GM12874 (cell line): Measurements from ENCODE around the gene NAV2.

Source experiments
- CTCF ChIP-seq: IDR thresholded peaks from 2 replicates; pipeline ENCODE4 v1.5.1; 2011; ENCODE audit warnings: low read depth, mild to moderate bottlenecking, control low read depth, low read length, moderate library complexity; ENCODE audit not compliant: insufficient read depth

NAV2 gene

GRCh38 chr11:19827399-19828135, 114.9 kb downstream of the NAV2 start:
- TF ChIP-seq CTCF: no peak

- no peak for TF ChIP-seq CTCF
These were observed 115.9 kb downstream of the NAV2 start for GRCh38 chr11:19828382-19829108.

- no peak for TF ChIP-seq CTCF
These were observed 116.6 kb downstream of the NAV2 start for GRCh38 chr11:19829109-19829837.

DNA sequence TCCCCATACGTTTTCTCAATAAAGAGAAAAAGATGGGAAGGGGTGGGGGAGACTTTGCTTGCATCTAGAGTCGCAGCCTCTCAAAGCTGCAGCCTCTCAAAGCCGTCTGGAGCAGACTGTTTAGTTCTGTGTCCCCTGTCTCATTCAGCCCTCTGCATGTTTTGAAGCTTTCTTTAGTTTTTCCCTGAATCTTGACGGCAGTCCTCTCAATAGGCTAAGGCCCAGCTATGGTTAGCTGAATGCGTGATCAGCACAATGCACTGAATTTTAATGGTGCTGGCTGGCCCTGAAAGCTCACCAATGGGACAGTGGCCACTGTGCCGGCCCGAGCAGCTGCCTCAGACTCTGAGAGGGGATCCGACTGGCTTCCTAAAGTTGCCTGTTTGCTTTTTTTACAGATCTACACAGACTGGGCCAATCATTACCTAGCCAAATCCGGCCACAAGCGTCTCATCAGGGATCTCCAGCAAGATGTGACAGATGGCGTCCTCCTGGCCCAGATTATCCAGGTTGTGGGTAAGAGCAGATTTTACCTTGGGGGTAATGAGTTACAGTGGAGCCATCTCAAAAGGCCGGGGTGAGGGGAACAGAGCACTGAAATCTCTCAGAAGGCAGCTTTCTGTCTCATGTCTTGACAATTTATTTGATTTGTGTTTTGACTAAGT, 119.6 kb downstream of the NAV2 start:
- no peak for TF ChIP-seq CTCF

GRCh38 chr11:19832901-19833300, 120.3 kb downstream of the NAV2 start:
- no peak for TF ChIP-seq CTCF

DNA sequence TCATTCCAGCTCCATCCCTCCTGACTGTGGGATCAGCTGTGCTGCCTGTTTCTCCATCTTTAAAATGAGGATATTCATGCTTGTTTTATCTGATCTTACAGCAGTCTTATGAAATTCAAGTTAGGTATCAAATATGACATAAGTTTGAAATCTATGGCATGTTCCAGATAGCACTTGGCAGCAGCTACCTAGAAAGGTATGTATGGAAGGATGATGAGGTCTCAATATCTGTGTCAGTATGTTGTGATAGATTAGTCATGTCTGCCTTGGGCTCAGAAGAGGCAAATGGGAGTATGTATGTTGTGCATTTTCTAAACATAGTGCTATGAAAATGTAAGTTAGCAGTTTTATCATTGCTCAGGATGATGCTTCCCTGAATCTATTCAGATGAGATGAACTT, 122.1 kb downstream of the NAV2 start:
- no peak for TF ChIP-seq CTCF

DNA sequence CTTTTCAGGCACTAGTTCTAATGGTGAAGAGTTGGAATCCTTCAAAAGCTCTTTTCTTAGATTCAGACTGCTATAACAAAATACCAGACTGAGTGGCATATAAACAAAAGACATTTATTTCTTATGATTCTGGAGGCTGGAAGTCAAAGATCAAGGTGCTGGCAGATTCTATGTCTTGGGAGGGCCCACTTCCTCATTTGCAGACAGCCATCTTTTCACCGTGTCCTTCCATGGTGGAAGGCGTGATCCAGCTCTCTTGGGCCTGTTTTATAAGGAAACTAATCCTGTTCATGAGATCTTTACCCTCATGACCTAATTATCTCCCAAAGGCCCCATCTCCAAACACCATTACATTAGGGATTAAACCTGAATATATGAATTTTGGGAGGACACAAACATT, 124.0 kb downstream of the NAV2 start:
- TF ChIP-seq CTCF: no peak
